Activated CD4-positive, alpha-beta T cell treated with anti-CD3 and anti-CD28 coated beads for 36 hours (primary cell): ENCODE data around the gene ARHGEF17. TPM values are rescaled to one million over a fixed set of nuclear protein-coding genes. Genes with fewer than 3 reads are reported as not detected.

Experiments
- ATAC-seq: fragments of 200-7000 bp; cut with Tn5 transposase; one replicate; pipeline ENCODE4 v1.10.0; 2021; ENCODE audit warnings: mild to moderate bottlenecking, moderate library complexity
- CTCF ChIA-PET: fragments of 350-600 bp; sonication (Branson Sonifier 250); formaldehyde crosslinking; loops from one replicate; lab custom pipeline; 2021; ENCODE audit warnings: antibody characterized with exemption; lab: Charles Lee
- POLR2A ChIA-PET: fragments of 350-600 bp; sonication (Branson Sonifier 250); formaldehyde crosslinking; loops from one replicate; lab custom pipeline; 2021; ENCODE audit warnings: antibody characterized with exemption, inconsistent platforms; lab: Charles Lee
- DNase-seq: peaks from one replicate; pipeline ENCODE4 v3.0.0-alpha.2; 2020
- H3K27ac Mint-ChIP-seq: one replicate; pipeline ENCODE4 v1.8.0; 2021; ENCODE audit warnings: mixed read lengths
- H3K27me3 Mint-ChIP-seq: one replicate; pipeline ENCODE4 v1.8.0; 2021; ENCODE audit warnings: mixed read lengths
- H3K36me3 Mint-ChIP-seq: one replicate; pipeline ENCODE4 v1.8.0; 2021; ENCODE audit warnings: low read depth, mixed read lengths
- H3K4me1 Mint-ChIP-seq: one replicate; pipeline ENCODE4 v1.8.0; 2021; ENCODE audit warnings: mixed read lengths
- H3K4me3 Mint-ChIP-seq: one replicate; pipeline ENCODE4 v1.8.0; 2021; ENCODE audit warnings: mild to moderate bottlenecking, moderate library complexity, mixed read lengths
- H3K9me3 Mint-ChIP-seq: one replicate; pipeline ENCODE4 v1.8.0; 2021; ENCODE audit warnings: low read depth, mixed read lengths
- intact Hi-C, 2 experiments: fragments of 100-400 bp; cut with DNase I in 1 of 2; cut with micrococcal nuclease in 1 of 2; formaldehyde crosslinking; loops; one replicate each; pipeline versions ENCODE4 v1.14.2 to v1.15.1; 2022 to 2024; cut with DNase I, micrococcal nuclease
- total RNA-seq, 2 experiments: library from RNA; stranded (reverse); gene quantifications; one replicate each; pipeline ENCODE4 v1.2.3, GENCODE V29; 2021

ARHGEF17 gene
- total RNA-seq, 2 experiments from 2014 or later = 0.05 TPM; not detected in 1

- Mint-ChIP-seq H3K4me1 (no peaks in the 10 kb centered on the region), H3K27me3 (no peaks in the 10 kb centered on the region), H3K4me3 (no peak overlapping the region), H3K36me3 (peaks cover 9% of the 10 kb centered on the region), H3K9me3 (no peaks in the 10 kb centered on the region), H3K27ac (no peak overlapping the region)
- POLR2A ChIA-PET = no interaction called here
- CTCF ChIA-PET = interaction anchor here (0.7 to 2.5 kb wide), 11 partner anchors 11 to 333 kb away, joined by 3 to 52 read pairs (median 3); no protein-coding TSS in a partner anchor
- no peak for DNase-seq
- intact Hi-C loops = loop anchor here (1.0 kb wide), 3 partner anchors 16 to 85 kb away; partner anchors contain the start of gene RELT (in 1 of the 2)
- ATAC-seq = no peak
Measured at GRCh38 chr11:73392108-73393010, 84.3 kb downstream of the ARHGEF17 start.

GRCh38 chr11:73393011-73393380, 84.9 kb downstream of the ARHGEF17 start:
- no peak for ATAC-seq

GRCh38 chr11:73393479-73394415, 85.7 kb downstream of the ARHGEF17 start:
- no peak overlapping the region for H3K4me3 Mint-ChIP-seq
- H3K27me3 Mint-ChIP-seq = no peaks in the 10 kb centered on the region
- DNase-seq (peak; percentile 77), ATAC-seq (peak; percentile 87)
- no peaks in the 10 kb centered on the region for H3K9me3 Mint-ChIP-seq
- ChIA-PET POLR2A (interaction anchor here (0.6 kb wide), 1 partner anchor 15 kb away, joined by 3 read pairs; no protein-coding TSS in a partner anchor), CTCF (interaction anchor here (0.5 to 2.5 kb wide), 16 partner anchors 10 to 280 kb away, joined by 3 to 52 read pairs (median 3); no protein-coding TSS in a partner anchor)
- no peaks in the 10 kb centered on the region for H3K4me1 Mint-ChIP-seq
- intact Hi-C loops = loop anchor here (1.0 kb wide), 3 partner anchors 17 to 86 kb away; partner anchors contain the start of gene RELT (in 1 of the 2)
- H3K27ac Mint-ChIP-seq = no peak overlapping the region
- H3K36me3 Mint-ChIP-seq = peaks cover 12% of the 10 kb centered on the region

More at GRCh38 chr11:73393011-73393380, 84.9 kb downstream of the ARHGEF17 start:
- no peak overlapping the region for H3K27ac Mint-ChIP-seq
- H3K36me3 Mint-ChIP-seq = peaks cover 12% of the 10 kb centered on the region
- intact Hi-C loops = loop anchor here (1.0 kb wide), 3 partner anchors 17 to 86 kb away; partner anchors contain the start of gene RELT (in 1 of the 2)
- no peak for DNase-seq
- H3K27me3 Mint-ChIP-seq = no peaks in the 10 kb centered on the region
- H3K9me3 Mint-ChIP-seq = no peaks in the 10 kb centered on the region
- no peaks in the 10 kb centered on the region for H3K4me1 Mint-ChIP-seq
- ChIA-PET CTCF (interaction anchor here (0.7 to 2.5 kb wide), 13 partner anchors 11 to 281 kb away, joined by 3 to 52 read pairs (median 3); no protein-coding TSS in a partner anchor), POLR2A (no interaction called here)
- no peak overlapping the region for H3K4me3 Mint-ChIP-seq

- H3K27ac Mint-ChIP-seq = no peak overlapping the region
- intact Hi-C loops = no loop called here
- H3K9me3 Mint-ChIP-seq = no peaks in the 10 kb centered on the region
- POLR2A ChIA-PET = no interaction called here
- CTCF ChIA-PET = interaction anchor here (1.1 to 2.5 kb wide), 2 partner anchors 29 to 44 kb away, joined by 3 to 52 read pairs; no protein-coding TSS in a partner anchor
- H3K4me3 Mint-ChIP-seq = no peak overlapping the region
- DNase-seq = no peak
- peaks cover 3% of the 10 kb centered on the region for H3K4me1 Mint-ChIP-seq
- no peaks in the 10 kb centered on the region for H3K27me3 Mint-ChIP-seq
- peaks cover 12% of the 10 kb centered on the region for H3K36me3 Mint-ChIP-seq
- ATAC-seq = no peak
Measured at GRCh38 chr11:73394416-73395296, 86.6 kb downstream of the ARHGEF17 start.

- ATAC-seq (no peak), DNase-seq (no peak)
- Mint-ChIP-seq H3K36me3 (peaks cover 12% of the 10 kb centered on the region), H3K4me3 (no peak overlapping the region), H3K4me1 (peaks cover 3% of the 10 kb centered on the region), H3K27ac (no peak overlapping the region), H3K27me3 (no peaks in the 10 kb centered on the region), H3K9me3 (no peaks in the 10 kb centered on the region)
- intact Hi-C loops = no loop called here
- POLR2A ChIA-PET = interaction anchor here (1.1 kb wide), 1 partner anchor 12 kb away, joined by 3 read pairs; no protein-coding TSS in a partner anchor
- CTCF ChIA-PET = interaction anchor here (0.7 to 2.5 kb wide), 4 partner anchors 12 to 61 kb away, joined by 3 to 52 read pairs (median 8); no protein-coding TSS in a partner anchor
Measured at GRCh38 chr11:73395297-73396208, 87.5 kb downstream of the ARHGEF17 start.

GRCh38 chr11:73396251-73396930, 88.3 kb downstream of the ARHGEF17 start:
- Mint-ChIP-seq H3K4me3 (no peak overlapping the region), H3K9me3 (no peaks in the 10 kb centered on the region), H3K27me3 (no peaks in the 10 kb centered on the region), H3K36me3 (peaks cover 12% of the 10 kb centered on the region), H3K27ac (no peak overlapping the region), H3K4me1 (peaks cover 3% of the 10 kb centered on the region)
- no peak for DNase-seq
- intact Hi-C loops = no loop called here
- CTCF ChIA-PET = interaction anchor here (0.5 to 4.9 kb wide), 7 partner anchors 11 to 61 kb away, joined by 3 to 12 read pairs (median 3); no protein-coding TSS in a partner anchor
- ATAC-seq = no peak
- POLR2A ChIA-PET = interaction anchor here (1.1 kb wide), 1 partner anchor 13 kb away, joined by 3 read pairs; no protein-coding TSS in a partner anchor

- peaks cover 12% of the 10 kb centered on the region for H3K36me3 Mint-ChIP-seq
Measured at GRCh38 chr11:73396985-73397384, 88.9 kb downstream of the ARHGEF17 start.

GRCh38 chr11:73397468-73398131, 89.5 kb downstream of the ARHGEF17 start:
- intact Hi-C loops = no loop called here
- POLR2A ChIA-PET = no interaction called here
- H3K4me3 Mint-ChIP-seq = no peak overlapping the region
- no peaks in the 10 kb centered on the region for H3K9me3 Mint-ChIP-seq
- no peak for DNase-seq
- ATAC-seq = no peak
- H3K27me3 Mint-ChIP-seq = no peaks in the 10 kb centered on the region
- CTCF ChIA-PET = interaction anchor here (1.2 to 4.9 kb wide), 4 partner anchors 12 to 47 kb away, joined by 3 to 12 read pairs (median 6); no protein-coding TSS in a partner anchor
- peaks cover 12% of the 10 kb centered on the region for H3K36me3 Mint-ChIP-seq
- peaks cover 3% of the 10 kb centered on the region for H3K4me1 Mint-ChIP-seq
- no peak overlapping the region for H3K27ac Mint-ChIP-seq

More at GRCh38 chr11:73396985-73397384, 88.9 kb downstream of the ARHGEF17 start:
- DNase-seq (no peak), ATAC-seq (no peak)
- Mint-ChIP-seq H3K27me3 (no peaks in the 10 kb centered on the region), H3K4me1 (peaks cover 3% of the 10 kb centered on the region), H3K27ac (no peak overlapping the region), H3K9me3 (no peaks in the 10 kb centered on the region), H3K4me3 (no peak overlapping the region)
- ChIA-PET POLR2A (no interaction called here), CTCF (interaction anchor here (1.2 to 4.9 kb wide), 5 partner anchors 10 to 46 kb away, joined by 3 to 12 read pairs (median 5); no protein-coding TSS in a partner anchor)
- intact Hi-C loops = no loop called here
